Endothelial cell of umbilical vein (primary cell): ENCODE results near the gene HOXB4. TPM values are rescaled to one million over a fixed set of nuclear protein-coding genes. Genes with fewer than 3 reads are reported as not detected.
A peak's percentile ranks its signal among the peaks of the same experiment; 100 is the strongest.

ENCODE experiments used
- BruUV-seq: library from RNA; stranded (reverse); fragments of 400-500 nt; replicated peaks from 2 replicates; lab custom pipeline; 2021; lab: Mats Ljungman, UMichigan
- CTCF ChIA-PET: fragments of 300-600, 350-600 bp; sonication (Branson Sonifier 250); formaldehyde crosslinking; loops from one replicate; lab custom pipeline; 2021; ENCODE audit warnings: antibody characterized with exemption, inconsistent platforms; lab: Charles Lee
- POLR2A ChIA-PET: fragments of 300-600, 350-600 bp; sonication (Branson Sonifier 250); formaldehyde crosslinking; loops from one replicate; lab custom pipeline; 2021; ENCODE audit warnings: antibody characterized with exemption, inconsistent platforms; lab: Charles Lee
- DNase-seq: peaks from one replicate; pipeline ENCODE4 v3.0.0-alpha.2; 2011; ENCODE audit warnings: low read depth, low spot score
- FAIRE-seq: peaks from 2 replicates; lab custom pipeline; 2011; peaks lifted over from hg19 to GRCh38; lab: Jason Lieb, UNC
- H2AFZ ChIP-seq: 2 replicates; pipeline ENCODE4 v1.6.0; 2012; ENCODE audit warnings: low read depth, low read length, control low read depth, inconsistent platforms
- H3K27ac ChIP-seq: 2 replicates; pipeline ENCODE4 v1.5.1; 2011; ENCODE audit warnings: low read depth, mild to moderate bottlenecking, control low read depth, low read length, moderate library complexity; ENCODE audit not compliant: insufficient read depth
- H3K27me3 ChIP-seq, 2 experiments: 2 replicates each; pipeline versions ENCODE4 v1.6.0 to v1.6.1; 2011; ENCODE audit warnings: low read length in 2 of 2, mixed read lengths in 1 of 2; ENCODE audit not compliant: control insufficient read depth in 2 of 2, insufficient read depth in 2 of 2
- H3K36me3 ChIP-seq, 2 experiments: 2 replicates in 1 of 2; 3 replicates in 1 of 2; pipeline ENCODE4 v1.5.1; 2011; ENCODE audit warnings: low read length in 2 of 2, mild to moderate bottlenecking in 1 of 2, moderate library complexity in 1 of 2; ENCODE audit not compliant: control insufficient read depth in 2 of 2, insufficient read depth in 2 of 2; ENCODE audit errors: extremely low read depth in 1 of 2
- H3K4me1 ChIP-seq: 3 replicates; pipeline ENCODE4 v1.5.1; 2011; ENCODE audit warnings: mild to moderate bottlenecking, low read length; ENCODE audit not compliant: control insufficient read depth, insufficient read depth; ENCODE audit errors: extremely low read depth
- H3K4me2 ChIP-seq: 2 replicates; pipeline ENCODE4 v1.6.1; 2011; ENCODE audit warnings: low read length, control low read depth, mixed read lengths; ENCODE audit not compliant: insufficient read depth
- H3K4me3 ChIP-seq, 3 experiments: fragments of 200-600 bp in 1 of 3; sonication (generic), shearing (Covaris generic) in 1 of 3; replicated peaks in 1 of 3; 2 replicates each; pipeline ENCODE4 v1.5.1; 2011 to 2016; ENCODE audit warnings: control low read depth in 3 of 3, low read length in 3 of 3, mild to moderate bottlenecking in 2 of 3, inconsistent platforms in 1 of 3, low read depth in 1 of 3, moderate library complexity in 1 of 3; ENCODE audit not compliant: insufficient read depth in 1 of 3
- H3K79me2 ChIP-seq: 2 replicates; pipeline ENCODE4 v1.6.0; 2012; ENCODE audit warnings: low read length, inconsistent platforms; ENCODE audit not compliant: control insufficient read depth, insufficient read depth
- H3K9ac ChIP-seq: replicated peaks from 2 replicates; pipeline ENCODE3; 2011; ENCODE audit warnings: low read length, control low read depth; ENCODE audit not compliant: insufficient read depth; ENCODE audit errors: extremely low read depth
- H3K9me1 ChIP-seq: replicated peaks from 3 replicates; pipeline ENCODE4 v1.6.0; 2011; ENCODE audit warnings: mild to moderate bottlenecking, low read length; ENCODE audit not compliant: control insufficient read depth, insufficient read depth; ENCODE audit errors: extremely low read depth
- H3K9me3 ChIP-seq: replicated peaks from 2 replicates; pipeline ENCODE4 v1.5.1; 2012; ENCODE audit warnings: low read length, inconsistent platforms; ENCODE audit not compliant: control insufficient read depth, insufficient read depth
- H4K20me1 ChIP-seq: replicated peaks from 2 replicates; pipeline ENCODE3; 2011; ENCODE audit warnings: mild to moderate bottlenecking, low read length; ENCODE audit not compliant: control insufficient read depth, insufficient read depth; ENCODE audit errors: extremely low read depth
- CTCF ChIP-seq, 2 donors: IDR thresholded peaks; 1 replicate in 1 of 2; 2 replicates in 1 of 2; pipeline ENCODE4 v1.5.1; 2011; ENCODE audit warnings: low read length in 2 of 2, mild to moderate bottlenecking in 2 of 2, moderate library complexity in 2 of 2, control low read depth in 1 of 2, inconsistent platforms in 1 of 2, low read depth in 1 of 2; ENCODE audit not compliant: insufficient read depth in 1 of 2; ENCODE audit errors: extremely low read depth in 1 of 2
- EZH2 ChIP-seq: IDR thresholded peaks from 2 replicates; pipeline ENCODE4 v1.6.1; 2012; ENCODE audit warnings: borderline replicate concordance, low read depth, mild to moderate bottlenecking, moderate library complexity, low read length, inconsistent platforms; ENCODE audit not compliant: severe bottlenecking
- FOS ChIP-seq: IDR thresholded peaks from 2 replicates; pipeline ENCODE4 v1.6.1; 2011; ENCODE audit warnings: mild to moderate bottlenecking, low read length, moderate library complexity, borderline replicate concordance; ENCODE audit not compliant: insufficient read depth
- GATA2 ChIP-seq: IDR thresholded peaks from 2 replicates; pipeline ENCODE4 v1.7.0; 2011; ENCODE audit warnings: low read depth, mild to moderate bottlenecking, moderate library complexity, mixed read lengths, low read length; ENCODE audit not compliant: insufficient read length, insufficient read depth
- JUN ChIP-seq: IDR thresholded peaks from 2 replicates; pipeline ENCODE4 v1.6.1; 2011; ENCODE audit warnings: borderline replicate concordance, low read depth; ENCODE audit not compliant: insufficient read length, insufficient read depth
- MAX ChIP-seq: IDR thresholded peaks from 2 replicates; pipeline ENCODE4 v1.6.1; 2011; ENCODE audit not compliant: insufficient read depth, insufficient read length
- MYC ChIP-seq: IDR thresholded peaks from one replicate; pipeline ENCODE4 v1.6.1; 2011; ENCODE audit warnings: mild to moderate bottlenecking, low read depth, low read length
- POLR2A ChIP-seq: IDR thresholded peaks from 2 replicates; pipeline ENCODE4 v1.6.1; 2012; ENCODE audit warnings: low read depth, mild to moderate bottlenecking, control low read depth, low read length
- POLR2AphosphoS5 ChIP-seq: IDR thresholded peaks from 2 replicates; pipeline ENCODE4 v1.6.1; 2012; ENCODE audit warnings: low read depth, mild to moderate bottlenecking, control low read depth, low read length, moderate library complexity; ENCODE audit not compliant: insufficient read depth
- dilution Hi-C: fragments of 300-500 bp; cut with MboI; formaldehyde crosslinking; loops from one replicate; pipeline ENCODE4 v1.15.0; 2019; ENCODE audit warnings: low sequenced_read_pairs; ENCODE audit not compliant: extremely low pct_ligation_motif_present
- intact Hi-C: fragments of 100-400 bp; cut with micrococcal nuclease; formaldehyde crosslinking; loops from one replicate; pipeline ENCODE4 v1.10.0; 2022
- polyA plus RNA-seq, 4 experiments: library from polyadenylated mRNA; depleted of rRNA in 3 of 4; stranded (reverse) in 3 of 4; unstranded in 1 of 4; fragments of >200 nt; gene quantifications; 2 replicates each; pipeline versions ENCODE4 v1.2.1 to v1.2.3, GENCODE V29; 2011 to 2012; ENCODE audit warnings: missing spikeins in 1 of 4
- total RNA-seq: library from RNA; stranded (reverse); gene quantifications from 2 replicates; pipeline ENCODE4 v1.2.3, GENCODE V29; 2021

The HOXB4 gene
- total and polyA plus RNA-seq, 2 donors (not counting 3 experiments of a cell fraction or from before 2014, with no cell fraction given): 4.6 to 13.1 TPM

GRCh38 chr17:48541577-48542113, 36.5 kb downstream of the HOXB4 start:
- Histone ChIP-seq H2AFZ (peak overlapping the region; percentile 69), H3K27me3 (no peaks in the 10 kb centered on the region), H3K4me1 (peaks cover 26% of the 10 kb centered on the region), H3K9me1 (no peaks in the 10 kb centered on the region), H3K4me2 (peak overlapping the region; percentile 89), H3K9me3 (no peaks in the 10 kb centered on the region), H3K9ac (peak overlapping the region; percentile 91), H3K27ac (peak overlapping the region; percentile 80), H3K4me3 (peak overlapping the region; percentile 88 to 99 (median 97)), H4K20me1 (no peaks in the 10 kb centered on the region), H3K79me2 (peaks cover 46% of the 10 kb centered on the region), H3K36me3 (no peaks in the 10 kb centered on the region)
- dilution Hi-C loops: no loop called here
- DNase-seq (no peak), FAIRE-seq (no peak)
- BruUV-seq: no TSS peak
- intact Hi-C loops: loop anchor here (2.0 kb wide), 1 partner anchor 49 kb away; no protein-coding TSS in a partner anchor
- ChIA-PET CTCF (interaction anchor here (0.7 to 3.9 kb wide), 10 partner anchors 15 to 208 kb away, joined by 3 to 14 read pairs (median 4); partner anchors contain the start of gene HOXB5), POLR2A (interaction anchor here (0.9 kb wide), 1 partner anchor 9 kb away, joined by 4 read pairs; no protein-coding TSS in a partner anchor)
- TF ChIP-seq MYC: no peak
- TF ChIP-seq JUN: no peak
- TF ChIP-seq POLR2AphosphoS5: peak; percentile 23
- TF ChIP-seq MAX: no peak
- TF ChIP-seq GATA2: no peak
- no peak for TF ChIP-seq EZH2
- no peak for TF ChIP-seq CTCF (IDR thresholded peaks at IDR 0.05; ENCODE audit: extremely low read depth in 1 of 2, insufficient read depth in 1 of 2, low read depth in 1 of 2, low read length in 2 of 2)
- no peak for TF ChIP-seq FOS
- TF ChIP-seq POLR2A: peak; percentile 79
